ENCODE measurements around the gene PNMA1.

Gene PNMA1

GRCh38 chr14:73727166-73727565 is 13.0 kb upstream of the PNMA1 start:
- H3K4me3 ChIP-seq (ENCODE audit: low read depth, low read length): no peak overlapping the region
- in situ Hi-C loops (cut with HindIII; ENCODE audit: low sequenced_read_pairs): no loop called here
- no peak for TF ChIP-seq CTCF (IDR thresholded peaks at IDR 0.05; ENCODE audit: low read depth, low read length)
- no peak for DNase-seq (ENCODE audit: low read depth, low spot score)

GRCh38 chr14:73726025-73726961 is 12.1 kb upstream of the PNMA1 start:
- H3K4me3 ChIP-seq (ENCODE audit: low read depth, low read length): no peak overlapping the region
- DNase-seq (ENCODE audit: low read depth, low spot score): peak; percentile 32
- TF ChIP-seq CTCF (IDR thresholded peaks at IDR 0.05; ENCODE audit: low read depth, low read length): no peak
- in situ Hi-C loops (cut with HindIII; ENCODE audit: low sequenced_read_pairs): no loop called here

GRCh38 chr14:73725116-73726024 is 11.2 kb upstream of the PNMA1 start:
- peak; percentile 68 for DNase-seq (ENCODE audit: low read depth, low spot score)
- no peak overlapping the region for H3K4me3 ChIP-seq (ENCODE audit: low read depth, low read length)
- no peak for TF ChIP-seq CTCF (IDR thresholded peaks at IDR 0.05; ENCODE audit: low read depth, low read length)
- in situ Hi-C loops (cut with HindIII; ENCODE audit: low sequenced_read_pairs): no loop called here

- no peak overlapping the region for H3K4me3 ChIP-seq (ENCODE audit: low read depth, low read length)
- TF ChIP-seq CTCF (IDR thresholded peaks at IDR 0.05; ENCODE audit: low read depth, low read length): no peak
- in situ Hi-C loops (cut with HindIII; ENCODE audit: low sequenced_read_pairs): no loop called here
- DNase-seq (ENCODE audit: low read depth, low spot score): no peak
Measured at GRCh38 chr14:73724696-73725095, 10.5 kb upstream of the PNMA1 start.

- peak; percentile 97 for DNase-seq (ENCODE audit: low read depth, low spot score)
- in situ Hi-C loops (cut with HindIII; ENCODE audit: low sequenced_read_pairs): no loop called here
- peak; percentile 3 for TF ChIP-seq CTCF (IDR thresholded peaks at IDR 0.05; ENCODE audit: low read depth, low read length)
- H3K4me3 ChIP-seq (ENCODE audit: low read depth, low read length): no peak overlapping the region
Measured at GRCh38 chr14:73723797-73724661, 9.8 kb upstream of the PNMA1 start.

- no peak overlapping the region for H3K4me3 ChIP-seq (ENCODE audit: low read depth, low read length)
- peak; percentile 65 for DNase-seq (ENCODE audit: low read depth, low spot score)
Measured at GRCh38 chr14:73723406-73723796, 9.2 kb upstream of the PNMA1 start.

More at GRCh38 chr14:73723406-73723796, 9.2 kb upstream of the PNMA1 start:
- in situ Hi-C loops (cut with HindIII; ENCODE audit: low sequenced_read_pairs): no loop called here
- no peak for TF ChIP-seq CTCF (IDR thresholded peaks at IDR 0.05; ENCODE audit: low read depth, low read length)

Data from astrocyte of the spinal cord (primary cell).